Measurements from ENCODE around the gene TOR3A. TPM values are rescaled to one million over a fixed set of nuclear protein-coding genes. Genes with fewer than 3 reads are reported as not detected.

TOR3A gene
- polyA plus RNA-seq, 1 donor: 19.6 TPM

DNA sequence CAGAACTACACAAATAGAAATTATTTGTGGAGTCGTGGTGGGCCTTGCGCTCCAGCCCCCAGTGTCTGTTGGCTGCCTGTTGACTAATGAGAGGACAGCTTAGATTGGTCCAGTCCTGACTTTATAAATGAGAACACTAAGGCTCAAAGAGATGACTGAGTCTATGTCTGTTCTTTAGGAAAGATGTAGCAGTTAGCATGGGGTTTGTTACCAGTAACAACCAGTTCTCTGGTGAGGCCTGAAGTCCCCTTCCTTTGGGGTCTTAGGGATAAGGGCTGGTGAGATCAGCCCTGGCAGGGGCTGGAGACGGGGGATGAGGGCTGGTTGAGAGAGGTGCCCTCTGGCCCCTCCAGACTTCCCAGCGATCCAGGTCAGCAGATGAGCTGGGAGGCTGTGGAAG, 9.1 kb downstream of the TOR3A start:
- 80% methylated on average over 1 of the region's 4 CpGs for WGBS (ENCODE audit: insufficient coverage, low lambda C conversion rate)
- Histone ChIP-seq H3K9me3 (ENCODE audit: control insufficient read depth, low read depth, low read length) (no peaks in the 10 kb centered on the region), H3K27me3 (ENCODE audit: control insufficient read depth, insufficient read depth, low read length) (no peaks in the 10 kb centered on the region), H3K4me1 (ENCODE audit: control insufficient read depth, insufficient read depth, low read length) (no peaks in the 10 kb centered on the region), H3K4me3 (ENCODE audit: low read length) (no peak overlapping the region), H3K27ac (ENCODE audit: low read length) (no peak overlapping the region), H3K36me3 (ENCODE audit: control insufficient read depth, insufficient read depth, low read length) (peaks cover 79% of the 10 kb centered on the region)
- DNase-seq: no peak

DNA sequence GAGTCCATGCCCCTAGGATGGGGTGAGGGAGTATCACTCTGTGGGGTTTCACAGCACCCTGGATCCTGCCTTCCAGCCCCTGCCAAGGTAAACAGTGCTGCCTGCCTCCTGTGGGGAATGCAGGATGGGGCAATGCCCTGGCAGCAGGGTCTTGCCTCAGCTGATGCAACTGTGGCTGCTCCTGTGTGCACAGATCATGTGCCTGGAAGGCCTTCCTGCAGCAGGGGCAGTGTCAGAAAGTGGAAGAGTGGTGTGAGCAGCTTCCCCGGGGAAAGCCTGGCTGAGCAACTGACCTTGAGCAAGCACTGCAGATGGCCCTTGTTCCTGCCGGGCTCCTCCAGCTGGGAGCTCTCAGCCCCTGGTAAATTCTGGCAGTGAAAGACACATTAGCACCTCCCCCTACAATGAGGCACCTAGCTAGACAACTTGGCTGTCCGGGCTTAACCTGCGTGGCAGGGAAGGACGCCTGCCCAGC, 9.9 kb downstream of the TOR3A start:
- Histone ChIP-seq H3K4me1 (ENCODE audit: control insufficient read depth, insufficient read depth, low read length) (no peaks in the 10 kb centered on the region), H3K4me3 (ENCODE audit: low read length) (no peak overlapping the region), H3K27me3 (ENCODE audit: control insufficient read depth, insufficient read depth, low read length) (no peaks in the 10 kb centered on the region), H3K36me3 (ENCODE audit: control insufficient read depth, insufficient read depth, low read length) (peaks cover 79% of the 10 kb centered on the region), H3K27ac (ENCODE audit: low read length) (no peak overlapping the region), H3K9me3 (ENCODE audit: control insufficient read depth, low read depth, low read length) (no peaks in the 10 kb centered on the region)
- WGBS (ENCODE audit: insufficient coverage, low lambda C conversion rate): no CpG with 5 or more reads among the region's 5 CpGs
- no peak for DNase-seq

DNA sequence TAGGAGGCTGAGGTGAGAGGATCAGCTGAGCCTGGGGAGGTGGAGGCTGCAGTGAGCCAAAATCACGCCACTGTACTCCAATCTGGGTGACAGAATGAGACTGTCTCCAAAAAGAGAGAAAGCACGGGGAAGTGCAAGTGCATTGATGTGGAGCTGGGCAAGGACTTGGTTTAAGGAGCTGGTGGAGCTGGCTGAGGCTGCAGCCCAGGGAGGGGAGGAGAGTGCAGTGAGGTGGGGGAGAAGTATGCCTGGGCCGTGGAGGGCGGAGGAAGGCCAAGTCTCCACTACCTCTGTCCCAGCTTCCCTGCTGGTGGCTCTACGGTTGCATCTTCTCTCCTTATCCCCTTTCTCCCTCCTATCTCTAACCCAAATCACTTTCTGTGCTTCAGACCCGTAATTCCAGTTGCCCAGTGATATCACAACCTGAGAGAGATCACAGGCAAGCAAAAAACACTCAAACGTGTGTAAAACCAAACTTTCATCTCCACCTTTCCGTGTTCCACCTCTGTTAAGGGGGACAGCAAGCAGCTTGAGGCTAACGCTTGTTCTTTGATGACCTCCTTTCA, 11.1 kb downstream of the TOR3A start:
- Histone ChIP-seq H3K9me3 (ENCODE audit: control insufficient read depth, low read depth, low read length) (no peaks in the 10 kb centered on the region), H3K36me3 (ENCODE audit: control insufficient read depth, insufficient read depth, low read length) (peaks cover 78% of the 10 kb centered on the region), H3K4me3 (ENCODE audit: low read length) (no peak overlapping the region), H3K27me3 (ENCODE audit: control insufficient read depth, insufficient read depth, low read length) (no peaks in the 10 kb centered on the region), H3K27ac (ENCODE audit: low read length) (no peak overlapping the region), H3K4me1 (ENCODE audit: control insufficient read depth, insufficient read depth, low read length) (no peaks in the 10 kb centered on the region)
- DNase-seq: no peak
- WGBS (ENCODE audit: insufficient coverage, low lambda C conversion rate): 83% methylated on average over 1 of the region's 9 CpGs

DNA sequence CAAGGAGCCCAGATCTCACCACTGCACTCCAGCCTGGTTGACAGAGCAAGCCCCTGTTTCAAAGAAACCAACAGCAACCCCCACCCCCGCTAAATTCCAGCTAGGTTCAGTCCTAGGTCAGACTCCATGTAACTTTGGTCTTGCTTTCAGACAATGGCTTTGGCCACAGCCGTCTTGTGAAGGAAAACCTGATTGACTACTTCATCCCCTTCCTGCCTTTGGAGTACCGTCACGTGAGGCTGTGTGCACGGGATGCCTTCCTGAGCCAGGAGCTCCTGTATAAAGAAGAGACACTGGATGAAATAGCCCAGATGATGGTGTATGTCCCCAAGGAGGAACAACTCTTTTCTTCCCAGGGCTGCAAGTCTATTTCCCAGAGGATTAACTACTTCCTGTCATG, 12.9 kb downstream of the TOR3A start:
- H3K27me3 ChIP-seq (ENCODE audit: control insufficient read depth, insufficient read depth, low read length): no peaks in the 10 kb centered on the region
- no peaks in the 10 kb centered on the region for H3K9me3 ChIP-seq (ENCODE audit: control insufficient read depth, low read depth, low read length)
- no peaks in the 10 kb centered on the region for H3K4me1 ChIP-seq (ENCODE audit: control insufficient read depth, insufficient read depth, low read length)
- H3K4me3 ChIP-seq (ENCODE audit: low read length): no peak overlapping the region
- no peak overlapping the region for H3K27ac ChIP-seq (ENCODE audit: low read length)
- DNase-seq: no peak
- WGBS (ENCODE audit: insufficient coverage, low lambda C conversion rate): no CpG with 5 or more reads among the region's 5 CpGs
- H3K36me3 ChIP-seq (ENCODE audit: control insufficient read depth, insufficient read depth, low read length): peaks cover 71% of the 10 kb centered on the region

GRCh38 chr1:179095377-179095776, 13.5 kb downstream of the TOR3A start:
- Histone ChIP-seq H3K9me3 (ENCODE audit: control insufficient read depth, low read depth, low read length) (no peaks in the 10 kb centered on the region), H3K36me3 (ENCODE audit: control insufficient read depth, insufficient read depth, low read length) (peaks cover 67% of the 10 kb centered on the region), H3K4me3 (ENCODE audit: low read length) (no peak overlapping the region), H3K27ac (ENCODE audit: low read length) (no peak overlapping the region), H3K27me3 (ENCODE audit: control insufficient read depth, insufficient read depth, low read length) (no peaks in the 10 kb centered on the region), H3K4me1 (ENCODE audit: control insufficient read depth, insufficient read depth, low read length) (no peaks in the 10 kb centered on the region)
- DNase-seq: no peak
- WGBS (ENCODE audit: insufficient coverage, low lambda C conversion rate): no CpG with 5 or more reads among the region's 4 CpGs

GRCh38 chr1:179095924-179096323, 14.1 kb downstream of the TOR3A start:
- no peak for DNase-seq
- Histone ChIP-seq H3K27me3 (ENCODE audit: control insufficient read depth, insufficient read depth, low read length) (no peaks in the 10 kb centered on the region), H3K4me3 (ENCODE audit: low read length) (no peak overlapping the region), H3K4me1 (ENCODE audit: control insufficient read depth, insufficient read depth, low read length) (no peaks in the 10 kb centered on the region), H3K36me3 (ENCODE audit: control insufficient read depth, insufficient read depth, low read length) (peaks cover 68% of the 10 kb centered on the region), H3K9me3 (ENCODE audit: control insufficient read depth, low read depth, low read length) (no peaks in the 10 kb centered on the region), H3K27ac (ENCODE audit: low read length) (no peak overlapping the region)
- WGBS (ENCODE audit: insufficient coverage, low lambda C conversion rate): no CpG with 5 or more reads among the region's 3 CpGs

GRCh38 chr1:179099891-179100290, 18.0 kb downstream of the TOR3A start:
- H3K27me3 ChIP-seq (ENCODE audit: control insufficient read depth, insufficient read depth, low read length): no peaks in the 10 kb centered on the region
- H3K9me3 ChIP-seq (ENCODE audit: control insufficient read depth, low read depth, low read length): no peaks in the 10 kb centered on the region
- H3K36me3 ChIP-seq (ENCODE audit: control insufficient read depth, insufficient read depth, low read length): peaks cover 32% of the 10 kb centered on the region
- DNase-seq: no peak
- no peak overlapping the region for H3K4me3 ChIP-seq (ENCODE audit: low read length)
- no peaks in the 10 kb centered on the region for H3K4me1 ChIP-seq (ENCODE audit: control insufficient read depth, insufficient read depth, low read length)
- no peak overlapping the region for H3K27ac ChIP-seq (ENCODE audit: low read length)
- no CpG with 5 or more reads among the region's 4 CpGs for WGBS (ENCODE audit: insufficient coverage, low lambda C conversion rate)

- Histone ChIP-seq H3K4me3 (ENCODE audit: low read length) (no peak overlapping the region), H3K27ac (ENCODE audit: low read length) (no peak overlapping the region), H3K27me3 (ENCODE audit: control insufficient read depth, insufficient read depth, low read length) (no peaks in the 10 kb centered on the region), H3K36me3 (ENCODE audit: control insufficient read depth, insufficient read depth, low read length) (peaks cover 19% of the 10 kb centered on the region), H3K4me1 (ENCODE audit: control insufficient read depth, insufficient read depth, low read length) (no peaks in the 10 kb centered on the region), H3K9me3 (ENCODE audit: control insufficient read depth, low read depth, low read length) (no peaks in the 10 kb centered on the region)
- DNase-seq: no peak
- WGBS (ENCODE audit: insufficient coverage, low lambda C conversion rate): no CpG with 5 or more reads among the region's 4 CpGs
Observed at GRCh38 chr1:179101566-179101965, 19.7 kb downstream of the TOR3A start.

DNA sequence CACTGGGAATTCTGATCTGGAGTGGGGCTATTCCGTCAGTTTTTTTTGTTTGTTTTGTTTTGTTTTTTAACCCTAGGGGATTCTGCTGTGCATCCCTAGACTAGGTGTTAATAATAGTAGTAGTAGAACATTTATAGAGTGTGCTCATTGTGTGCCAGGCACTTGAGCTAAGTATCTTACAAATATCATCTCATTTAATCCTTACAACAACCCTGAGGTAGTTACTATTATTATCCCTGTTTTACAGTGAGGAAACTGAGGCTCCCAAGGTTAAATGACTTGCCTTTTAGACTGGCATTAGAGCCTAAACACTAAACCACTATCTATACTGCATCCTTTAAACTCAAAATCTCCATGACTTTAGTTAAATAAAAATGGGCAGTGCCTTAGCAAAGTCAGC, 22.1 kb downstream of the TOR3A start:
- no peak overlapping the region for H3K27ac ChIP-seq (ENCODE audit: low read length)
- H3K9me3 ChIP-seq (ENCODE audit: control insufficient read depth, low read depth, low read length): no peaks in the 10 kb centered on the region
- peaks cover 31% of the 10 kb centered on the region for H3K36me3 ChIP-seq (ENCODE audit: control insufficient read depth, insufficient read depth, low read length)
- no peaks in the 10 kb centered on the region for H3K27me3 ChIP-seq (ENCODE audit: control insufficient read depth, insufficient read depth, low read length)
- no peak overlapping the region for H3K4me3 ChIP-seq (ENCODE audit: low read length)
- no peak for DNase-seq
- H3K4me1 ChIP-seq (ENCODE audit: control insufficient read depth, insufficient read depth, low read length): no peaks in the 10 kb centered on the region
- no CpG with 5 or more reads among the region's 1 CpG for WGBS (ENCODE audit: insufficient coverage, low lambda C conversion rate)

DNA sequence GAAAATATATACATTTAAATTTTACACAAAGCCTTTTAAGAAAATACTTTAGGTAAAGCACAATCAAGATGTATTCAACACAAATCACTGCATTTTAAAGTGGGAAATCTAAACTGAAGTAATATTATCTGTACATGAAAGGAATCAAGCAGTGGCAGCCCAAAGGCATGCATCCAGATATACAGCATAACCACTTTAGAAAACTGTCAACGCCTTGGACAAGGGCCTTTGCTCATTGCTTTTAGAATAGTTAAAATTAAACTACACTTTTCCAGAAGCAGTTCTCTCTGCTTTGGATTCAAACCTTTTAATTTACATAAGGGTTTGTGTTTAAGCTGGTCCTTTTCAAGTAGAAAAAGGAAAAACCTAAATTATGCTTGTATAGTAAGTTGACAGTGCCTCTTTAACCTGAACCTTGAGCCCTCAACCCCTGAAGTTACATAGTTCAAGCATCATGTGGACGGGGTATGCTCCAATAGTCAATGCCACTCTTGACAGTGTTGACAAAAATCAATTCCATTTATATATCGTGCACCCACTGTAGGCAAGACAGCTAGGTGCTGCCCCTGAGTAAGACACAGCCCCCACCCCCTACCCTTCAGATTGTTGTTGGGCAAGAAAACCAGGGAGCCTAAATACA, 22.9 kb downstream of the TOR3A start:
- H3K4me3 ChIP-seq (ENCODE audit: low read length): no peak overlapping the region
- H3K27ac ChIP-seq (ENCODE audit: low read length): no peak overlapping the region
- no peaks in the 10 kb centered on the region for H3K27me3 ChIP-seq (ENCODE audit: control insufficient read depth, insufficient read depth, low read length)
- no peaks in the 10 kb centered on the region for H3K9me3 ChIP-seq (ENCODE audit: control insufficient read depth, low read depth, low read length)
- 86% methylated on average over 1 of the region's 3 CpGs for WGBS (ENCODE audit: insufficient coverage, low lambda C conversion rate)
- no peak for DNase-seq
- no peaks in the 10 kb centered on the region for H3K4me1 ChIP-seq (ENCODE audit: control insufficient read depth, insufficient read depth, low read length)
- peaks cover 37% of the 10 kb centered on the region for H3K36me3 ChIP-seq (ENCODE audit: control insufficient read depth, insufficient read depth, low read length)

DNA sequence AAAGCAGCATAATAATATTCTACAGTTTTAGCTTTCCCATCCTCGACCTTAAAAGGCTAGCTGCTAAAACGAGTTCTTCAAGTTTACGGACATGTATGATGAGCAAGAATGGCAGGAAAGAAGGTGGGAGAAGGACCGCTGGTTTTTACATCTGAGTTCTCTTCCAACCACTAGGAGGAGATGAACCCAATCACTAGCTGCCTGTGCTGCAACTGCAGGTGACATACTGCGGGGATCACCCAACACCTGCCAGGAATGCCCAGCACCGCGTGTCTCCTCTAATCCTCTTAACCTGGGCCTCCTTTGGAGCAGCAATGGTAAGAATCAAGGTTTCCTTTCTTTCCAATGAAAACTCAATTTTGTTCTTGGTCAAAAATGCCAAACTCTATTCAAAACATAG, 23.5 kb downstream of the TOR3A start:
- Histone ChIP-seq H3K27ac (ENCODE audit: low read length) (no peak overlapping the region), H3K4me3 (ENCODE audit: low read length) (no peak overlapping the region), H3K36me3 (ENCODE audit: control insufficient read depth, insufficient read depth, low read length) (peaks cover 42% of the 10 kb centered on the region), H3K4me1 (ENCODE audit: control insufficient read depth, insufficient read depth, low read length) (no peaks in the 10 kb centered on the region), H3K9me3 (ENCODE audit: control insufficient read depth, low read depth, low read length) (no peaks in the 10 kb centered on the region), H3K27me3 (ENCODE audit: control insufficient read depth, insufficient read depth, low read length) (no peaks in the 10 kb centered on the region)
- WGBS (ENCODE audit: insufficient coverage, low lambda C conversion rate): 27% methylated on average over 3 of the region's 7 CpGs
- peak; percentile 33 to 48 for DNase-seq

All from large intestine (tissue), 3 donors.